GM12878 (cell line): ENCODE data around the gene SYT8. TPM values are rescaled to one million over a fixed set of nuclear protein-coding genes. Genes with fewer than 3 reads are reported as not detected.

Experiments
- ATAC-seq: fragments of 200-7000 bp; cut with Tn5 transposase; 3 replicates; pipeline ENCODE4 v1.9.1; 2020; ENCODE audit warnings: mild to moderate bottlenecking, moderate library complexity
- BruUV-seq: library from RNA; stranded (reverse); fragments of 400-500 nt; replicated peaks from 2 replicates; lab custom pipeline; 2021; lab: Mats Ljungman, UMichigan
- CTCF ChIA-PET: fragments of 300-600 bp; sonication (Branson Sonifier 250); formaldehyde crosslinking; extraction: SDS; loops from one replicate; lab custom pipeline; 2021; ENCODE audit warnings: inconsistent platforms; lab: Yijun Ruan, JAX
- POLR2A ChIA-PET: fragments of 350-600 bp; formaldehyde crosslinking; extraction: SDS; loops from one replicate; lab custom pipeline; 2021; ENCODE audit warnings: inconsistent platforms; lab: Charles Lee
- RAD21 ChIA-PET: fragments of 300-600 bp; sonication (Branson Sonifier 250); formaldehyde crosslinking; loops from one replicate; lab custom pipeline; 2023; ENCODE audit warnings: antibody characterized with exemption; ENCODE audit not compliant: unreplicated experiment; lab: Charles Lee
- SMC1A ChIA-PET: fragments of 300-600 bp; sonication (Branson Sonifier 250); formaldehyde crosslinking; loops from one replicate; lab custom pipeline; 2023; ENCODE audit not compliant: unreplicated experiment, uncharacterized antibody; lab: Charles Lee
- DNase-seq: peaks from one replicate; pipeline ENCODE4 v3.0.0-alpha.2; 2011; ENCODE audit warnings: low read depth, low spot score
- FAIRE-seq: peaks from 3 replicates; lab custom pipeline; 2011; peaks lifted over from hg19 to GRCh38; lab: Jason Lieb, UNC
- H2AFZ ChIP-seq: 2 replicates; pipeline ENCODE4 v1.6.0; 2011; ENCODE audit warnings: low read depth, low read length, control low read depth; ENCODE audit not compliant: control insufficient read depth
- H3K27ac ChIP-seq: 2 replicates; pipeline ENCODE4 v1.5.1; 2011; ENCODE audit warnings: control low read depth; ENCODE audit not compliant: control insufficient read depth, insufficient read depth
- H3K27me3 ChIP-seq, 2 experiments: replicated peaks in 1 of 2; 2 replicates each; pipeline versions ENCODE4 v1.6.0 to v1.6.1; 2011; ENCODE audit warnings: low read length in 1 of 2; ENCODE audit not compliant: control insufficient read depth in 2 of 2, insufficient read depth in 2 of 2
- H3K36me3 ChIP-seq, 2 experiments: 2 replicates each; pipeline ENCODE4 v1.5.1; 2011; ENCODE audit warnings: low read length in 1 of 2; ENCODE audit not compliant: control insufficient read depth in 2 of 2, insufficient read depth in 2 of 2
- H3K4me1 ChIP-seq: 2 replicates; pipeline ENCODE4 v1.6.1; 2011; ENCODE audit warnings: mild to moderate bottlenecking, low read length, moderate library complexity, mixed read lengths; ENCODE audit not compliant: control insufficient read depth, insufficient read depth
- H3K4me2 ChIP-seq: 2 replicates; pipeline ENCODE4 v1.6.0; 2011; ENCODE audit warnings: control low read depth; ENCODE audit not compliant: control insufficient read depth, insufficient read depth
- H3K4me3 ChIP-seq: fragments of 200-600 bp; sonication (generic); 2 replicates; pipeline ENCODE4 v1.5.1; 2016
- H3K79me2 ChIP-seq: 2 replicates; pipeline ENCODE4 v1.6.0; 2011; ENCODE audit warnings: low read length; ENCODE audit not compliant: control insufficient read depth, insufficient read depth
- H3K9ac ChIP-seq: 2 replicates; pipeline ENCODE4 v1.8.0; 2011; ENCODE audit warnings: low read length, control low read depth, mixed read lengths; ENCODE audit not compliant: control insufficient read depth, insufficient read depth
- H3K9me3 ChIP-seq: replicated peaks from 3 replicates; pipeline ENCODE4 v1.5.1; 2011; ENCODE audit warnings: mild to moderate bottlenecking, low read length; ENCODE audit not compliant: control insufficient read depth, insufficient read depth
- H4K20me1 ChIP-seq: 2 replicates; pipeline ENCODE4 v1.6.0; 2011; ENCODE audit not compliant: control insufficient read depth, insufficient read depth
- CREM ChIP-seq: IDR thresholded peaks from 2 replicates; pipeline ENCODE4 v1.6.1; 2014; ENCODE audit warnings: antibody characterized with exemption, low read depth
- PAX5 ChIP-seq: IDR thresholded peaks from 2 replicates; pipeline ENCODE4 v1.6.1; 2011; ENCODE audit warnings: low read depth, low read length, borderline replicate concordance
- PAX8 ChIP-seq: fragments of 450-650 bp; IDR thresholded peaks from 2 replicates; pipeline ENCODE4 v1.6.1; 2017; ENCODE audit warnings: mild to moderate bottlenecking, moderate library complexity
- PRDM15 ChIP-seq: fragments of 450-650 bp; formaldehyde crosslinking; IDR thresholded peaks from 2 replicates; pipeline ENCODE4 v1.4.0; 2020; ENCODE audit warnings: mild to moderate bottlenecking, moderate library complexity
- SKIL ChIP-seq: fragments of 450-650 bp; IDR thresholded peaks from 2 replicates; pipeline ENCODE4 v1.6.1; 2017; ENCODE audit warnings: mild to moderate bottlenecking, low read depth, inconsistent platforms; ENCODE audit not compliant: poor library complexity, severe bottlenecking
- SREBF1 ChIP-seq: IDR thresholded peaks from 2 replicates; pipeline ENCODE4 v1.6.1; 2012; ENCODE audit warnings: mild to moderate bottlenecking, low read length
- YBX1 ChIP-seq: fragments of 450-650 bp; IDR thresholded peaks from 2 replicates; pipeline ENCODE4 v1.6.1; 2016; ENCODE audit warnings: antibody characterized with exemption
- ZNF24 ChIP-seq: fragments of 450-650 bp; IDR thresholded peaks from 2 replicates; pipeline ENCODE4 v1.6.1; 2017; ENCODE audit warnings: antibody characterized with exemption, mild to moderate bottlenecking
- WGBS: methylation state at CpG from one replicate; pipeline ENCODE4 v1.1.6; 2016; ENCODE audit warnings: low lambda C conversion rate; ENCODE audit not compliant: insufficient replicate concordance, insufficient coverage; ENCODE audit errors: missing lambda C conversion rate; 5-methylcytosine and 5-hydroxymethylcytosine counted together
- in situ Hi-C: fragments of 300-500 bp; cut with MboI; formaldehyde crosslinking; loops from 9 replicates; pipeline ENCODE4 v1.14.3; 2018; ENCODE audit warnings: mixed read lengths
- intact Hi-C: fragments of 100-400 bp; cut with micrococcal nuclease; formaldehyde crosslinking; loops from one replicate; pipeline ENCODE4 v1.14.2; 2022; ENCODE audit not compliant: unreplicated experiment
- polyA plus RNA-seq, 11 experiments: library from polyadenylated mRNA; depleted of rRNA in 4 of 11; unstranded in 6 of 11; stranded (reverse) in 5 of 11; fragments of >200 nt; fragmentation: Nextera tagmentation in 4 of 11; fragmentation: Illumina TruSeq in 1 of 11; extraction: Ambion mirVana in 4 of 11; extraction: Trizol in 1 of 11; gene quantifications; 1 replicate in 1 of 11; 2 replicates in 10 of 11; pipeline versions ENCODE4 v1.2.1 to v1.2.3, GENCODE V29; 2011 to 2016; ENCODE audit warnings: inconsistent platforms in 2 of 11, missing spikeins in 2 of 11, low read depth in 1 of 11
- total RNA-seq, 4 experiments: library from RNA; depleted of rRNA in 3 of 4; stranded (reverse); fragments of >200 nt in 3 of 4; fragmentation: Illumina TruSeq in 1 of 4; extraction: Trizol in 1 of 4; gene quantifications; 2 replicates each; pipeline versions ENCODE4 v1.2.1 to v1.2.3, GENCODE V29; 2013 to 2021
- TF ChIP-seq, protein P1 (sequence below): fragments of 450-650 bp; IDR thresholded peaks from 2 replicates; pipeline ENCODE4 v1.6.1; 2017; ENCODE audit warnings: low read depth, mild to moderate bottlenecking, moderate library complexity
- TF ChIP-seq, protein P2 (sequence below): IDR thresholded peaks from 2 replicates; pipeline ENCODE4 v1.6.1; 2012; ENCODE audit warnings: improper control_type of control experiment, low read depth, low read length; ENCODE audit not compliant: insufficient replicate concordance

The SYT8 gene
- total and polyA plus RNA-seq, 10 of the 15 experiments (the other 5 are each of a cell fraction or from before 2014, with no cell fraction given), result 0.44 TPM; not detected in 9

DNA sequence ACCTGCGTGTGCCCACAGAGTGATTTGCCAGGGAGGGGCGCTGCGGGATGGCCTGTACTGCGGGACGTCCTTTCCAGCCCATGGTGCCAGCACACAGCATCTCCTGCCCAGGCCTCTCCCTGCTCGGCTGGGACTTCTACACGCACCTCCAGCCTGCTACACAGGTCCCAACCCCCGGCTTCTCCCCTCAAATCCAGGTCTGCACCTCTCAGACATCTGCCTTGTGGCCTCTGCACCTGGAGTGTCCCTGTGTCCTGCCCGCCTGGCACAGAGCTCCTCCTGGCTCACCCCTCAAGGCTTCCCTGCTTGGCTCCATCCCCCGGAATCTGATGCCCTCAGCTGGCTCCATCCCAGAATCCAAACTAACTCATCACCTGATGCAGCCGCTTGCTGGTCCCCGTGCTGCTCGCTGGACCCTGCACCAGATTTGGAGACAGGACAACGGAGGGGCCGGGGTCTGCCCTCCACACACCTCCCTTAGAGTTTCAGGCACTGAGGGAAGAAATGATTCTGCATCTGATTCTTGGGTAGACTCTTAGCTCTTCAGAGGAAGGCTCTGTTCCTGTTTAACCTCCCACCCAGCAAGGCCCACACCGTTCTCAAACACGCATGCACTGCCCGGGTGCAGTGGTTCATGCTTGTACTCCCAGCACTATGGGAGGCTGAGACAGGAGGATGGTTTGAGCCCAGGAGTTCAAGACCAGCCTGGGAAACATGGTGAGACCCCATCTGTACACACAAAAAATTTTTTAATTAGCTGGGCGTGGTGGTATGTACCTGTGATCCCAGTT lies 14.0 kb downstream of the SYT8 start:
- no peak for DNase-seq
- Histone ChIP-seq H4K20me1 (no peaks in the 10 kb centered on the region), H3K36me3 (no peaks in the 10 kb centered on the region), H3K9ac (no peak overlapping the region), H2AFZ (no peak overlapping the region), H3K9me3 (no peaks in the 10 kb centered on the region), H3K79me2 (peaks cover 19% of the 10 kb centered on the region), H3K4me3 (no peak overlapping the region), H3K4me2 (no peak overlapping the region), H3K4me1 (peaks cover 53% of the 10 kb centered on the region), H3K27ac (no peak overlapping the region), H3K27me3 (no peaks in the 10 kb centered on the region; a peak in 1 of 4 replicates)
- in situ Hi-C loops (no loop called here), intact Hi-C loops (no loop called here)
- BruUV-seq, result no TSS peak
- RAD21 ChIA-PET, result interaction anchor here (0.8 kb wide), 1 partner anchor 33 kb away, joined by 3 read pairs; no protein-coding TSS in a partner anchor
- SMC1A ChIA-PET, result no interaction called here
- ATAC-seq, result no peak
- no peak for FAIRE-seq
- CTCF ChIA-PET, result interaction anchor here (1.2 to 2.3 kb wide), 6 partner anchors 12 to 303 kb away, joined by 4 to 15 read pairs (median 5); partner anchors contain the start of gene TNNT3
- POLR2A ChIA-PET, result no interaction called here
- 93% methylated on average over 17 of the region's 19 CpGs for WGBS
- TF ChIP-seq, protein P1, sequence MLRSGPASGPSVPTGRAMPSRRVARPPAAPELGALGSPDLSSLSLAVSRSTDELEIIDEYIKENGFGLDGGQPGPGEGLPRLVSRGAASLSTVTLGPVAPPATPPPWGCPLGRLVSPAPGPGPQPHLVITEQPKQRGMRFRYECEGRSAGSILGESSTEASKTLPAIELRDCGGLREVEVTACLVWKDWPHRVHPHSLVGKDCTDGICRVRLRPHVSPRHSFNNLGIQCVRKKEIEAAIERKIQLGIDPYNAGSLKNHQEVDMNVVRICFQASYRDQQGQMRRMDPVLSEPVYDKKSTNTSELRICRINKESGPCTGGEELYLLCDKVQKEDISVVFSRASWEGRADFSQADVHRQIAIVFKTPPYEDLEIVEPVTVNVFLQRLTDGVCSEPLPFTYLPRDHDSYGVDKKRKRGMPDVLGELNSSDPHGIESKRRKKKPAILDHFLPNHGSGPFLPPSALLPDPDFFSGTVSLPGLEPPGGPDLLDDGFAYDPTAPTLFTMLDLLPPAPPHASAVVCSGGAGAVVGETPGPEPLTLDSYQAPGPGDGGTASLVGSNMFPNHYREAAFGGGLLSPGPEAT, result no peak
- no peak for TF ChIP-seq ZNF24
- TF ChIP-seq YBX1, result no peak
- no peak for TF ChIP-seq SREBF1
- no peak for TF ChIP-seq PAX5
- no peak for TF ChIP-seq PRDM15 (CRISPR knock-in tag)
- TF ChIP-seq, protein P2, sequence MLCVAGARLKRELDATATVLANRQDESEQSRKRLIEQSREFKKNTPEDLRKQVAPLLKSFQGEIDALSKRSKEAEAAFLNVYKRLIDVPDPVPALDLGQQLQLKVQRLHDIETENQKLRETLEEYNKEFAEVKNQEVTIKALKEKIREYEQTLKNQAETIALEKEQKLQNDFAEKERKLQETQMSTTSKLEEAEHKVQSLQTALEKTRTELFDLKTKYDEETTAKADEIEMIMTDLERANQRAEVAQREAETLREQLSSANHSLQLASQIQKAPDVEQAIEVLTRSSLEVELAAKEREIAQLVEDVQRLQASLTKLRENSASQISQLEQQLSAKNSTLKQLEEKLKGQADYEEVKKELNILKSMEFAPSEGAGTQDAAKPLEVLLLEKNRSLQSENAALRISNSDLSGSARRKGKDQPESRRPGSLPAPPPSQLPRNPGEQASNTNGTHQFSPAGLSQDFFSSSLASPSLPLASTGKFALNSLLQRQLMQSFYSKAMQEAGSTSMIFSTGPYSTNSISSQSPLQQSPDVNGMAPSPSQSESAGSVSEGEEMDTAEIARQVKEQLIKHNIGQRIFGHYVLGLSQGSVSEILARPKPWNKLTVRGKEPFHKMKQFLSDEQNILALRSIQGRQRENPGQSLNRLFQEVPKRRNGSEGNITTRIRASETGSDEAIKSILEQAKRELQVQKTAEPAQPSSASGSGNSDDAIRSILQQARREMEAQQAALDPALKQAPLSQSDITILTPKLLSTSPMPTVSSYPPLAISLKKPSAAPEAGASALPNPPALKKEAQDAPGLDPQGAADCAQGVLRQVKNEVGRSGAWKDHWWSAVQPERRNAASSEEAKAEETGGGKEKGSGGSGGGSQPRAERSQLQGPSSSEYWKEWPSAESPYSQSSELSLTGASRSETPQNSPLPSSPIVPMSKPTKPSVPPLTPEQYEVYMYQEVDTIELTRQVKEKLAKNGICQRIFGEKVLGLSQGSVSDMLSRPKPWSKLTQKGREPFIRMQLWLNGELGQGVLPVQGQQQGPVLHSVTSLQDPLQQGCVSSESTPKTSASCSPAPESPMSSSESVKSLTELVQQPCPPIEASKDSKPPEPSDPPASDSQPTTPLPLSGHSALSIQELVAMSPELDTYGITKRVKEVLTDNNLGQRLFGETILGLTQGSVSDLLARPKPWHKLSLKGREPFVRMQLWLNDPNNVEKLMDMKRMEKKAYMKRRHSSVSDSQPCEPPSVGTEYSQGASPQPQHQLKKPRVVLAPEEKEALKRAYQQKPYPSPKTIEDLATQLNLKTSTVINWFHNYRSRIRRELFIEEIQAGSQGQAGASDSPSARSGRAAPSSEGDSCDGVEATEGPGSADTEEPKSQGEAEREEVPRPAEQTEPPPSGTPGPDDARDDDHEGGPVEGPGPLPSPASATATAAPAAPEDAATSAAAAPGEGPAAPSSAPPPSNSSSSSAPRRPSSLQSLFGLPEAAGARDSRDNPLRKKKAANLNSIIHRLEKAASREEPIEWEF, result no peak
- no peak for TF ChIP-seq SKIL
- TF ChIP-seq CREM, result no peak
- no peak for TF ChIP-seq PAX8
